Germinal center (tissue), 1 donor: Measurements from ENCODE around the gene CACNA1E.
"Not testable (repeated sequence)": the region's sequence is repeated elsewhere in the genome, so short reads cannot be mapped to it uniquely, and the experiment has no call there.

ENCODE experiments used
- DNase-seq: peaks from one replicate; pipeline ENCODE4 v3.0.0; 2012; ENCODE audit warnings: mixed read lengths, low spot score

CACNA1E gene

DNA sequence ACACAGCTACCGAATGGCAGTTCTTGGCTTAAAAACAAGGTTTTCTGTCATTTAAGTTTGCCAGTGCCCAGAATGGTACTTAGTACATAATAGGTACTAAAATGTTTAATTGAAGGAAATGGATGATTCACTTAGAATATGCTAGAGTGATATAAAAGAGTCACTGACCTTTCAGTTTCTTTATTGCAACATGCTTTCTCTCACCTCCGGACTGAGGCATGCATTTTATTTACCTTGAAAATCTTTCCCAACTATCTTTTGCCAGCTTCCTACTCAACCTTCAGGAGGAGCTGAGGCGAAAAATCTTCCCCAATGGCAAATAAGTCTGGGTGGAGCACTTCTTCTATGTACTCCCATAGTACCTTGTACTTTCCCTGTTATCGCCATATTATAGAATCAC lies 333.3 kb downstream of the CACNA1E start:
- DNase-seq, result no peak

DNA sequence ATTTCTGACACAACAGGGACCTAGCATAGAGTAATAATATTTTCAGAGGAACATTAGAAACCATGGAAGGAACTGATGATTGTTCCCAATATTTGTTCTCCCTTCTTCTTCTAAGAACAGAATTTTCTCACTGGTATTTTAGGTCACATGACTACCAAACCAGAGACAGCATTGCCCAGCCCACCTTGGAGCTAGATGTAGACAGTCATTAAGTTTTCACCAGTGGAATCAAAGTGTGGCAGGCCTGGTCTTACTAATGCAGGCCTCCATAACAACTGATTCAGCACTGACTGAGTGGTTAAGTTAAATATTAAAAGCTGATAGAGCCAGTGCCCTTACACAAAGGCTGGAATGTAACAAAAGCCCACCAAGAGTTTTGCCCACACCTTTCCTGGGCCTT lies 333.8 kb downstream of the CACNA1E start:
- DNase-seq, result no peak

DNA sequence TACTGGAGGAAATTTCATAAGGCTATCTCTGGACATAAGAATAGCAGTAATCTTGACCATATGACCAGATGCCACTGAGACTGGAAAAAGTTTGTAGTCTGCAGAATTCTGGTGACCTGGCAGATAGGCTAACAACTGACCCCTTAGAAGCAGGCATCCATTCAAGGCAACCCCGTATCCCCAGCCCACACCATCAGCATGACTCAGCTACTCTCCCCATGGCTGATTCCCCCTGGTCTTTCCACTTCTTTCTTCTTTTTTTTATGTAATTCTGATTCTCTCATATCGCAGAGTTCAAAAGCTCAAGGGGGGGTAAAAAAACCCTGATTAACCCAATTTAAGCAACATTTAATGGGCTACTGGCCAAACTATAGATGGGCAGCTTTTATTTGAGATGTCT lies 335.1 kb downstream of the CACNA1E start:
- no peak for DNase-seq

DNA sequence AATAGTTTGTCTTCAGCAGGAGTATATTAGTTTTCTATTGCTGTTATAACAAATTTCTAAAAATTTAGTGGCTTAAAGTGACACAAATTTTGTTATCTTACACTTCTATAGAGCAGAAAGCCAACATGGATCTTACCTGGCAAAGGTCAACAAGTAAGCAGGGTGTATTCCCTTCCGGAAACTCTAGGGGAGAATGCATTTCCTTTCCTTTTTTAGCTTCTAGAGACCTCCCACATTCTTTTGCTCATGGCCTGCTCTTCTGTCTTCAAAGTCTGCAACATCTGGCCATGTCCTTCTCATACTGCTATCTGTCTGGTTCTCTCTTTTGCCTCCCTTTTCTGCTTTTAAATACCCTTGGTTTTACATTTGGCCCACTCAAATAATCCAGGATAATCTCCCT lies 335.6 kb downstream of the CACNA1E start:
- no peak for DNase-seq

DNA sequence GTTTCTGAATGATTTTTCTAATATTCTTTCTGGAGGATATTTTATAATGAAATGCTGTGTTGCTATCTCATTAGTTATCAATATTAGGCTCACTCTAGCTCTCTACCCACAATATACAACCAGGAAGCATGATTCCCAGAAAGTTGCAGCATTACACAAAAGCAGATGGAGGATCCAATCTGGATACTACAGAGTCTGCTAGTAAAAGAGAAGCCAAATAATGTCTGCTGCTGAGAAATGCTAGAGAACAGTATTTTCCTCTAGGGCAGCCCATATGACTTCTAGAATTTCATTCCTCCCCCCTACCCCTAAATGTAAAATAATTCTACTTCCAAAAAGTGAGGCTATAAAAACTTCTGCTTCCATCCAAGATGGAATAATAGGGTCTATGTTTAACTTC lies 338.4 kb downstream of the CACNA1E start:
- no peak for DNase-seq

DNA sequence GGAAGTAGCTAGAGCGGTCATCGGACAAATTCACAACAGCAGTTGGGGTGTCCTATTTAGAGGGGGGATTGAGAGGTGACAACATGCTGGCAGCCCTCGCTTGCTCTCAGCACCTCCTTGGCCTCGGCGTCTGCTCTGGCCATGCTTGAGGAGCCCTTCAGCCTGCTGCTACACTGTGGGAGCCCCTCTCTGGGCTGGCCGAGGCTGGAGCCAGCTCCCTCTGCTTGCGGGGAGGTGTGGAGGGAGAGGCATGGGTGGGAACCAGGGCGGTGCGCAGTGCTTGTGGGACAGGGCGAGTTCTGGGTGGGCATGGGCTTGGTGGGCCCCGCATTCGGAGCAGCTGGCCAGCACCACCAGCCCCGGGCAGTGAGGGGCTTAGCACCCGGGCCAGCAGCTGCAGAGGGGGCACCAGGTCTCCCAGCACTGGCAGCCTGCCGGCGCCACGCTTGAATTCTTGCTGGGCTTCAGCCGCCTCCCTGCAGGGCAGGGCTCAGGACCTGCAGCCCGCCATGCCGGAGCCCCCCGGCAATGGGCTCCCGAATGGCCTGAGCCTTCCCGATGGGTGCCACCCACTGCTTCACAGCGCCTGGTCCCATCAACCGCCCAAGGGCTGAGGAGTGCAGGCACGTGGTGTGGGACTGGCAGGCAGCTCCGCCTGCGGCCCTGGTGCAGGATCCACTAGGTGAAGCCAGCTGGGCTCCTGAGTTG lies 349.0 kb downstream of the CACNA1E start:
- not testable (repeated sequence) for DNase-seq

DNA sequence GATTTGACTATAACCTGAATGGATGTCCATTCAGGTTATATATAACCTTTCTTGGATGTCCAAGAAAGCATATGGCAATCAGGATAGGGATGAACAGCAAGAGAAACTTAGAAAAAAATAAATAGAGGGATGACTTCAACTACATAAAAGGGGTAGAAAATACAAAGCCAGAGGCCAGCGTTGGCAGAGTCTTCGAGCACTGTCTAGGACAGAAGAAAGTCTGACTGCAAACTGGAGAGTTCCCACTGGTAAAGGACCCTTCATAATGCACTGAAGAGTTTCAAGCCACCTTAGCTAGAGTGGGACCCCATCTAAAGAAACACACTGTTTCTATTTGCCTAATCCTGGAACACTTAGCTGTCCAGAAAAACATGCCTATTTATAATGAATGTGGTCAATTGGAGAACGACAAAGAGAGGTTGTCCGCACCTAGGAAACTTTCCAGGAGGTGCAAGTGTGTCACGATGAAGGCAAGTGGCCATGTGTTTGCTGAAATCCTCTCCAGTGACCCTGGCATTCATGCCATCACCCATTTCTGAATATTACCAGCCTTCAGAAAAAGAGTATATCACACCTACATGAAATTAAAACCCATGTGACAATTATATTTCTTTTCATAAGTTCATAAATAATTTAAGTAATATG lies 362.8 kb downstream of the CACNA1E start:
- no peak for DNase-seq

DNA sequence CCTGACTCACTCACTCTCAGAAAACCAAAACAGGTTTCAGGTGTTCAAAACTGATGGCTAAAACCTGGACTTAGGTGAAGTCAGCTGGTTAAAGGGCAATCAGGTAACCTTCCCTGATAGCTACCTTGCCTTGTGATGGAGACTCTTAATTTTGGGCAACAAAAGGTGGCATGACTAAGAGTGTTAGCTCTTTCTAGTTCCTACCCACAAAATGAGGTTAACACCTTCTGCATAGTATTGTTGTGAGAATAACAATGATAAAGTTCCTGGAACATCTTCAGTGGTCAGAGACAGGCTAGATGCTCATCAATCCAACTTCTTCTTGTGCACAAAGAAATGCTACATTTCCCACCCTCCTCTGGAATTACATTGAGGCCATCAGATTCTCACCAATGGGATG lies 363.4 kb downstream of the CACNA1E start:
- no peak for DNase-seq

DNA sequence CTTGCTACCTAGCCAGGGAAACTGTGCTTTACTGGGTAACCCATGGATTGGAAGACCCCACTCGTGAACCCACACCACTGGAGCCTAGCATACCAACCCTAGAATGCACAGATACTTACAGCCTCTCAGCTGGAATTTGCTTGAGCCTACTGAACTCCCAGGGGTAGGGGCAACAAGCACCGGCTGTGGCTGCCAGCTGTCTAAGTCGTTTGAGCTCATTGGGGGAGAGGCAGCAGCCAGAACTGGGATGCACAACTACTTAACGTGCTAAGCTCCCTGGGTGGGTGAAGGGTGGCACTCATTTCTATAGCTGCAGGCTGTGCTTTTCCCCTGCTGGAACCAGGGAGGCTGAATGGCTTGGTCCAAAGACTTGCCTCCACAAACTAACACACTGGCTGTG lies 365.8 kb downstream of the CACNA1E start:
- DNase-seq, result no peak

DNA sequence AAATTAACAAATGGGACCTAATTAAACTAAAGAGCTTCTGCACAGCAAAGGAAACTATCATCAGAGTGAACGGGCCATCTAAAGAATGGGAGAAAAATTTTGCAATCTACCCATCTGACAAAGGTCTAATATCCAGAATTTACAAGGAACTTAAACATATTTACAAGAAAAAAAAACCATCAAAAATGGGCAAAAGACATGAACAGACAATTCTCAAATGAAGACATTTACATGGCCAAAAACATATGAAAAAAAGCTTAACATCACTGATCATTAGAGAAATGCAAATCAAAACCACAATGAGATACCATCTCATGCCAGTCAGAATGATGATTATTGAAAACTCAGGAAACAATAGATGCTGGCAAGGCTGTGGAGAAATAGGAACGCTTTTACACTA lies 370.9 kb downstream of the CACNA1E start:
- DNase-seq, result not testable (repeated sequence)

DNA sequence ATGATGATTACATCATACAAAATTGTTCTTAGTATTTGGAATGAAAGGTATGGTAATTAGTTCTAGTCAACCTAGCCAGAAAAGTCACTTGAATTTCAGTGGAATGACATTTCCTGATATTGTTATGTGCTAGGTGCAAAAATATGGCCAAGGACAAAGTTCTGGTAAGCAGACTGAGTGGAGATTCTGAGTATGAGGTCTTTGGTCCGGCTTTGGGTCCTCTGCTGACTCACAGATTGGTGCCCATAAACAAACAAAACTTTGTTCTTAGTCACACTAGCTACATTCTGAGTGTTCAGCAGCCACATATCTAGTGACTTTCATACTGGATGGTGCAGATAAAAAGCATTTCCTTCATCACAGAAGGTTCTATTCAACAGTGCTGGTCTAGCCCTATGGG lies 372.1 kb downstream of the CACNA1E start:
- no peak for DNase-seq
